Stimulated activated CD4-positive, alpha-beta T cell treated with anti-CD3 and anti-CD28 coated beads, Interleukin-4, amount 100 ng/mL, for 48 hours (primary cell): ENCODE measurements around the gene EPHB2.

Experiments used
- DNase-seq, 2 donors: peaks; one replicate each; pipeline ENCODE4 v3.0.0-alpha.2; 2020; ENCODE audit warnings: low read depth in 2 of 2

The EPHB2 gene

GRCh38 chr1:22857661-22858060 lies 147.0 kb downstream of the EPHB2 start:
- DNase-seq: no peak

- DNase-seq: no peak
These were observed 149.8 kb downstream of the EPHB2 start for GRCh38 chr1:22860414-22860800.

DNA sequence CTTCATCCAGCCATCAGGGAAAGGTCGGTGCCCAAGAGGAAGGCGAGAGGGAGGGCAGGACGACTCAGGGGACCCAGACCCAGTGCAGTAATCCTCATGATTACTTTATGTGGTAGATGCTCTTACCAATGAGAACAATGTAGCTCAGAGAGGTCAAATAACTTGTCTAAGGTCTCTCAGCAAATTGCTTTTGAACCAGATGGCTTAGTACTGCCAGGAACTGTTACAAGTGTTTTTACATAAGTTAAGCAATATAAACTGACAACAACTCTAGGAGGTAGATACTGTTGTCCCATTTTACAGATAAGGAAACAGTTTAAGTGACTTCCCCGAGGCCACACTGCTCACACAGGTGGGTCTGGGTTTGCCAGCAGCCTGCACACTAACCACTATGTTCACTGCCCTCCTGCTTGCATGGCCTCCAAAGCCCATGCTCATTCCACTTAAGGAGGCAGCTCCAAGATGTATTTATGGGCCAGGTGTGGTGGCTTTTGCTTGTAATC lies 150.3 kb downstream of the EPHB2 start:
- no peak for DNase-seq

- DNase-seq: peak in 1 of 2 donors; percentile 6
These were observed 151.3 kb downstream of the EPHB2 start for GRCh38 chr1:22861764-22862440.

DNA sequence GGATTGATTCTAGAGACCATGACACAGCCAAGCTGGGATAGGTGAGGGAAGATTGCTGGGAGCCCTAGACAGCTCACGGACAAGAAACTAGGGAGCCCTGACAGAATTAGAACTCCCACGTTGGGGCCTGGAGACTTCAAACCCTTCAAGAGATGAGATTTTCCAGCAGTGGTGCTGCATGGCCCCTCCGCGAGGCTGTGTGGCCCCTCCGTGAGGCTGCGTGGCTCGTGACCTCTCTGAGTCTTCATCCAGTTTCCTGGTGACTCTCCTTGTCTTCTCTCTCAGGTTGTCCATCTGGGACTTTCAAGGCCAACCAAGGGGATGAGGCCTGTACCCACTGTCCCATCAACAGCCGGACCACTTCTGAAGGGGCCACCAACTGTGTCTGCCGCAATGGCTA lies 152.1 kb downstream of the EPHB2 start:
- DNase-seq: no peak

- DNase-seq: no peak
These were observed 153.1 kb downstream of the EPHB2 start for GRCh38 chr1:22863766-22864165.

- no peak for DNase-seq
These were observed 154.2 kb downstream of the EPHB2 start for GRCh38 chr1:22864886-22865285.

GRCh38 chr1:22865736-22866135 lies 155.1 kb downstream of the EPHB2 start:
- no peak for DNase-seq

DNA sequence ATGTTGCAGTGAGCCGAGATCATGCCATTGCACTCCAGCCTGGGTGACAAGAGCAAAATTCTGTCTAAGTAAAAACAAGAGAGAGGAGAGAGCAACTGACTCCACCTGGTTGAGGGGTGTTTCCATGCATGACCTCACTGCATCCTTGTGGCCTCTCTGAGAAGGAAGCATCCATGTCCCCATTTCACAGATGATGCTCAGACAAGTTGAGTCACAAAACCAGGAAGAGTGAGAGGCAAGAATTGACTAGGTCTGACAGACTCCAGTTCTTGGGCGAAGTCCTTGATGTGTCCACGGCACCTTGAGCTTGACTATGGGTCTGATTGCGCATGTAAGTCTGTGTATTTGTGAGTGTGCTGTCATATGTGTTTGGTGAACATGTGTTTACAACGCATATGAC lies 156.2 kb downstream of the EPHB2 start:
- no peak for DNase-seq

GRCh38 chr1:22868331-22868730 lies 157.7 kb downstream of the EPHB2 start:
- no peak for DNase-seq

DNA sequence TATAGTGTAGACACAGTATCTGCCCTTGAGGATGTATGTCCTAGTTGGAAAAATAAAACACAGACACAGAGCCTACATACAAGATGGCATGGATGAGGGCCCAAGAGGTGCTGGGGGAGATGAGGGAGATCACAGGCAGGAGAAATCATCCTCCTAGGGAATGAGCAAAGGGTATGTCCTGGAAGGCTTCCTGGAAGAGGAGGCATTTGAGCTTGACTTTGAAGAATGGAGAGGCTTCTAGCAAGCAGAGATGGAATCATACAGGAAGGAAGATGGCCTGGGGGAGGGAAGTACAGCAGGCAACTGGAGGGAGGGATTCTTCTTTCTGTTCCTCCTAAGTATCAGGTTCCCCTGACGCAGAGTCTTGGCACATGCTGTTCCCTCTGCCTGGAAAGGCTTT lies 158.7 kb downstream of the EPHB2 start:
- no peak for DNase-seq

DNA sequence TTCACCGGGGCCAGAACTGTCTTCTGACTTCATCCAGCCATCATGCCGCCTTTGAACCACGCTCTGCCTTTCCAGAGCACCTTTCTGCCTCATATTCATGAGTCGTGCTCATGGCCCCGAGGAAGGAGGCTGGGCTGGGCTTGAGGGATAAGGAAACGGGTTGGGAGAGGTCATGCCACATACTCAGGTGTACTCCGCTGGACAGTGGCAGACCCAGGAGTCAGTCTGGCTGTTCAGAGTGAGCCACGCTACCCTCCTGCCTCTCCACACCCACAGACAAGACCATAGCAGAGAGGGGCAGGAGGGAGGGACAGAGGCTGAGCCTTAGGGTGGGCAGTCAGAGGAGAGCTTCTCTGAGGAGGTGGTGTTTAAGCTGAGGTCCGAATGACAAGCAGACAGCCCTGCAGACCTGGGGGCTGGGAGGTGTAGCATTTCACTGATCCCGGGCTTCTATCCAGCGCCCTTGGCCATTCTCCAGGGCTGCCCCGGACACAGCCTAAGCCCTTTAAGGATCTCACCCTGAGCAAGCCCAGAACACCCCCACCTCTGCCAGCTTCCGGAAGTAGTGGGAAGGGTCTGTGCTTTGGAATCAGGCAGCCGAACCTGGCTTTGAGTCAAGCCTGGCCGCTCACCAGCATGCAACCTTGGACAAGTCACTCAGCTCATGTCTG lies 159.7 kb downstream of the EPHB2 start:
- DNase-seq: no peak

DNA sequence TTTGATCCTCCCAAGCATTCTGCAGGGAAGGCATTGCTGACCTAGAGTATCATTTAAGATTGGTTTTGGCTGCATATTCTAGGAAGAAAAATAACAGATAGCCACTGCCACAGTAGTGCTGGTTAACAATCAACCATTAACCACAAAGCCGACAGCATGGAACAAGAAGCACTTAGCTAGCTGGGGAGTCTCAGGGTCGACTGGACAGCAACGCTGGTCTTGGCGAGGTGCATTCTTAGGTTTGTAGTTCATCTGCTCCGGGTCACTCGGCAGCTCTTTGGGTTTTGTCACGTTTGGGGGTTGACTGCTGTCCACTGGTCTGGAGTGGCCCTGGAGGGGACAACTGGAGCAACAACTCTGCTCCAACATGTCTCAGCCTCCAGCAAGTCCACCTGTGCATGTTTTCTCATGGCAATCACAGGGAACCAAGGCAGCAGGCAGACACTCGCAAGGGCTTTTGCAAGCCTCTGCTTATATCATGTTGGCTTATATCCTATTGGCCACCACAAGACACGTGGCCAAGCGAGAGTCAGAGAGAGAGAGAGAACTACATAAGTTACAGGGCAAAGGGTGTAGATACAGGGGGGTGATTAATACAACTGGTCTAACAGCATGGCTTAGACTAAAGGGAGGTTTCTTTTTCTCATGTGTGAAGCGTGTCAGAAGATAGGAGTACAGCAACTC lies 162.5 kb downstream of the EPHB2 start:
- DNase-seq: no peak

GRCh38 chr1:22874785-22875184 lies 164.1 kb downstream of the EPHB2 start:
- no peak for DNase-seq

GRCh38 chr1:22875241-22875640 lies 164.6 kb downstream of the EPHB2 start:
- no peak for DNase-seq

DNA sequence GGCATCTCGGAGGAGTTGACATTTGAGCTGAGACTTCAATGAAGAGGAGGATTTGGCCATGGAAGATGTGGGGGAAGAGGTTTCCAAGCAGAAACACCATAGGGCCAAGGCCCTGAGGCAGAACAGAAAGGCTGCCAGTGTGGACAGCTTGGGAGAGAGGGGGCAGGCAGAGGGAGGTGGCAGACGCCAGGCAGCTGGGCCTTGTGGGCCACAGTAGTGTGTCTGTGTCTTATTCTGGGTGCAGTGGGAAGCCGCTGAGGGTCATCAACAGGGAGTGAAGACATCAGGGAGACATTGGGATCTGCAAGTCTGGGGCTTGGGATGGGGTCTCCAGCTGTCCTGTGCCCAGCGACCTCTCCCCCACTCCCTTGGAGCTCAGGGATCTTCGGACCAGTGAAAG lies 165.2 kb downstream of the EPHB2 start:
- DNase-seq: no peak

GRCh38 chr1:22876359-22877111 lies 165.9 kb downstream of the EPHB2 start:
- no peak for DNase-seq

- DNase-seq: no peak
These were observed 166.7 kb downstream of the EPHB2 start for GRCh38 chr1:22877112-22877915.

GRCh38 chr1:22877980-22878379 lies 167.3 kb downstream of the EPHB2 start:
- DNase-seq: no peak

- DNase-seq: no peak
These were observed 168.0 kb downstream of the EPHB2 start for GRCh38 chr1:22878626-22879025.

DNA sequence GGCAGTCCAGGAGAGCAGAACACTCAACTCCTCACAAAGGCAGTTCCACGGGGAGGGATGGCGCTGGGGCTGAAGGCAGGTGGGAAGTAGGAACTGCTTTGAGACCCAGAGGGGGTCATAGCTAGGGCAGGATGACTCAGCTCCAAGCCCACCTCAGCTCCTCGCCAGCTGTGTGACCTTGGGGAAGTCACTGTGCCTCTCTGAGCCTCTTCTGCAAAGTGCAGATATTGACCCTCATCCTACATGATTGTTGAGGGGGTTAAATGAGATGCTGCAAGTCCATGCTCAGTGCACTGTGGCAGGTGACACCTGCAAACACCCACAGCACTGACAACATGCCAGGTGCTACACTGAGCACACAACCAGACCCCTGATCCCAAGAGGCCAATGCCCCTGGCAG lies 168.8 kb downstream of the EPHB2 start:
- DNase-seq: no peak
